Stomach (tissue), 4 donors: ENCODE results near the gene DNAH10.

ENCODE experiments used
- EP300 ChIP-seq: sonication (generic); formaldehyde crosslinking; IDR thresholded peaks from one replicate; pipeline ENCODE4 v1.6.1; 2017; ENCODE audit warnings: antibody characterized with exemption
- POLR2A ChIP-seq, 4 donors: fragments of 450-650 bp; IDR thresholded peaks; one replicate each; pipeline ENCODE4 v1.6.1; 2016; ENCODE audit warnings: antibody characterized with exemption in 4 of 4, control low read depth in 2 of 4, mild to moderate bottlenecking in 1 of 4, moderate library complexity in 1 of 4
- POLR2AphosphoS5 ChIP-seq, 3 donors: sonication (generic); formaldehyde crosslinking; IDR thresholded peaks; one replicate each; pipeline ENCODE4 v1.6.1; 2016; ENCODE audit warnings: antibody characterized with exemption in 3 of 3
- TF ChIP-seq, protein P1 (sequence below), 7 experiments: fragments of 450-650 bp in 4 of 7; fragments of 200-600 bp in 3 of 7; sonication (generic) in 3 of 7; IDR thresholded peaks; one replicate each; pipeline ENCODE4 v1.5.1; 2016 to 2019; ENCODE audit warnings: antibody characterized with exemption in 7 of 7, control low read depth in 2 of 7, mild to moderate bottlenecking in 1 of 7

DNA sequence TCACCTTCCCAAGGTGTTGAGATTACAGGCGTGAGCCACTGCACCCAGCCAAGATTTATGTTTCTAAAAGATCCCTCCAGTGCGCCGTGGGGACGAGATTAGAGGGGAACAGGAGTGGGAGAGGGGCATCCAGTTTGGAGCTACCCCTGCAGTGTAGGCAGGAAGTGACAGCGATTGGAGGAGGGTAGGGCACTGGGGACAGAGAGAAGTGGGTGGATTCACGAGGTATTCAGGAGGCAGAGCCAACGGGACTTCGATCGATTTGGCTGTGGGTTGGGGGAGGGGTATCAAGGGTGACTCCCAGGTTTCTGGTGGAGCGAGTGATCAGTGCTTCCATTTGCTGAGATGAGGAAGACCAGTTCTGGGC, 128.4 kb downstream of the DNAH10 start:
- TF ChIP-seq, protein P1, sequence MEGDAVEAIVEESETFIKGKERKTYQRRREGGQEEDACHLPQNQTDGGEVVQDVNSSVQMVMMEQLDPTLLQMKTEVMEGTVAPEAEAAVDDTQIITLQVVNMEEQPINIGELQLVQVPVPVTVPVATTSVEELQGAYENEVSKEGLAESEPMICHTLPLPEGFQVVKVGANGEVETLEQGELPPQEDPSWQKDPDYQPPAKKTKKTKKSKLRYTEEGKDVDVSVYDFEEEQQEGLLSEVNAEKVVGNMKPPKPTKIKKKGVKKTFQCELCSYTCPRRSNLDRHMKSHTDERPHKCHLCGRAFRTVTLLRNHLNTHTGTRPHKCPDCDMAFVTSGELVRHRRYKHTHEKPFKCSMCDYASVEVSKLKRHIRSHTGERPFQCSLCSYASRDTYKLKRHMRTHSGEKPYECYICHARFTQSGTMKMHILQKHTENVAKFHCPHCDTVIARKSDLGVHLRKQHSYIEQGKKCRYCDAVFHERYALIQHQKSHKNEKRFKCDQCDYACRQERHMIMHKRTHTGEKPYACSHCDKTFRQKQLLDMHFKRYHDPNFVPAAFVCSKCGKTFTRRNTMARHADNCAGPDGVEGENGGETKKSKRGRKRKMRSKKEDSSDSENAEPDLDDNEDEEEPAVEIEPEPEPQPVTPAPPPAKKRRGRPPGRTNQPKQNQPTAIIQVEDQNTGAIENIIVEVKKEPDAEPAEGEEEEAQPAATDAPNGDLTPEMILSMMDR (IDR thresholded peaks at IDR 0.05) = no peak
- no peak for TF ChIP-seq POLR2AphosphoS5 (IDR thresholded peaks at IDR 0.05)
- TF ChIP-seq POLR2A (IDR thresholded peaks at IDR 0.05) = no peak
- TF ChIP-seq EP300 = no peak
